Measurements from ENCODE around the gene TBC1D30. TPM values are rescaled to one million over a fixed set of nuclear protein-coding genes. Genes with fewer than 3 reads are reported as not detected.

Gene TBC1D30
- total and polyA plus RNA-seq, 9 of the 15 experiments (the other 6 are each of a cell fraction or from before 2014, with no cell fraction given), result 0.07 to 0.55 (median 0.20) TPM; not detected in 1

DNA sequence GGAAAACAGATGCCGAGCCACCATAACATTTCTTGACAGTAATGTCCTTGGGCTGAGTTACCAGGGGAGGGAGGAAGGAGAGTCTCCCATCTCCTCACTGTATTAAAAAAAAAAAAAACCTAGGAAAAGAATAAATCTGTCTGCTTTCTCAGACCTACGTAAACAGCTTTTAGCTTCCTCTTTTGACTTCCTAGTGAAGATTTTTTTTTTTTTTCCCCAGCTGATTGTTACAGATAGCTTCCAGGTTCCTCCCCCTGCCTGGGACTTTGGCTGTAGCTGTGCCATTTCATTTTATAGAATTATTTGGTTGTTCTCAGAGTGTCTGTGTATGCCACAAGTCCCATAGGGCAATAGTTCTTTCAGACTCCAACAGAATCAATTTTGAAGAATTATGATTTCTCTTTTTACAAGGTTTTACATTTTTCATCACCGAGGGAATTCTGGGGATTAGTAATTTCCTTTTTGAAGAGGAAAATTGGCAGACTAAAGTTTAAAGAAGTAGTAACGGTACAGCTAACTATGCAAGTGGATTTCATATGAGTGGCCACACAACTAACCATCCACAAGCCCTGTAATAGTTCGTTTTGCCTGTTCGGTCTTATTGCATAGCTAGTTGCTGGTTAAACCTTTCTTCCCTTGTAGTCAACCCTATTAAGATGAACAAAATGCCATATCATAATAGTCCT lies 42.1 kb upstream of the TBC1D30 start:
- 6% methylated on average over 6 of the region's 6 CpGs for WGBS (ENCODE audit: insufficient coverage, low coverage, missing lambda C conversion rate)
- no TSS peak for BruUV-seq (replicated peaks)
- TF ChIP-seq, protein P1, sequence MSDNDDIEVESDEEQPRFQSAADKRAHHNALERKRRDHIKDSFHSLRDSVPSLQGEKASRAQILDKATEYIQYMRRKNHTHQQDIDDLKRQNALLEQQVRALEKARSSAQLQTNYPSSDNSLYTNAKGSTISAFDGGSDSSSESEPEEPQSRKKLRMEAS (CRISPR knock-in tag; IDR thresholded peaks at IDR 0.05), result no peak
- no peak for TF ChIP-seq BHLHE40 (IDR thresholded peaks at IDR 0.05; ENCODE audit: low read length)
- TF ChIP-seq KDM4B (IDR thresholded peaks at IDR 0.05; ENCODE audit: borderline replicate concordance in 2 of 2, low read depth in 1 of 2), result no peak
- no peak for TF ChIP-seq FIP1L1 (IDR thresholded peaks at IDR 0.05; ENCODE audit: low read depth, low read length, poor library complexity, severe bottlenecking)
- no peak for TF ChIP-seq ZNF197 (CRISPR knock-in tag; IDR thresholded peaks at IDR 0.05; ENCODE audit: low read depth)
- no peak for TF ChIP-seq RUNX1 (IDR thresholded peaks at IDR 0.05; ENCODE audit: low read depth)
- TF ChIP-seq NR4A1 (CRISPR knock-in tag; IDR thresholded peaks at IDR 0.05), result no peak
- TF ChIP-seq NR4A1 (tag; IDR thresholded peaks at IDR 0.05), result no peak
- no peak for TF ChIP-seq HDAC3 (IDR thresholded peaks at IDR 0.05; ENCODE audit: borderline replicate concordance, partially characterized antibody)
- no peak for TF ChIP-seq MYBL2 (IDR thresholded peaks at IDR 0.05; ENCODE audit: low read depth)
- no peak for TF ChIP-seq MYBL2 (CRISPR knock-in tag; IDR thresholded peaks at IDR 0.05; ENCODE audit: borderline replicate concordance)
- TF ChIP-seq, protein P2, sequence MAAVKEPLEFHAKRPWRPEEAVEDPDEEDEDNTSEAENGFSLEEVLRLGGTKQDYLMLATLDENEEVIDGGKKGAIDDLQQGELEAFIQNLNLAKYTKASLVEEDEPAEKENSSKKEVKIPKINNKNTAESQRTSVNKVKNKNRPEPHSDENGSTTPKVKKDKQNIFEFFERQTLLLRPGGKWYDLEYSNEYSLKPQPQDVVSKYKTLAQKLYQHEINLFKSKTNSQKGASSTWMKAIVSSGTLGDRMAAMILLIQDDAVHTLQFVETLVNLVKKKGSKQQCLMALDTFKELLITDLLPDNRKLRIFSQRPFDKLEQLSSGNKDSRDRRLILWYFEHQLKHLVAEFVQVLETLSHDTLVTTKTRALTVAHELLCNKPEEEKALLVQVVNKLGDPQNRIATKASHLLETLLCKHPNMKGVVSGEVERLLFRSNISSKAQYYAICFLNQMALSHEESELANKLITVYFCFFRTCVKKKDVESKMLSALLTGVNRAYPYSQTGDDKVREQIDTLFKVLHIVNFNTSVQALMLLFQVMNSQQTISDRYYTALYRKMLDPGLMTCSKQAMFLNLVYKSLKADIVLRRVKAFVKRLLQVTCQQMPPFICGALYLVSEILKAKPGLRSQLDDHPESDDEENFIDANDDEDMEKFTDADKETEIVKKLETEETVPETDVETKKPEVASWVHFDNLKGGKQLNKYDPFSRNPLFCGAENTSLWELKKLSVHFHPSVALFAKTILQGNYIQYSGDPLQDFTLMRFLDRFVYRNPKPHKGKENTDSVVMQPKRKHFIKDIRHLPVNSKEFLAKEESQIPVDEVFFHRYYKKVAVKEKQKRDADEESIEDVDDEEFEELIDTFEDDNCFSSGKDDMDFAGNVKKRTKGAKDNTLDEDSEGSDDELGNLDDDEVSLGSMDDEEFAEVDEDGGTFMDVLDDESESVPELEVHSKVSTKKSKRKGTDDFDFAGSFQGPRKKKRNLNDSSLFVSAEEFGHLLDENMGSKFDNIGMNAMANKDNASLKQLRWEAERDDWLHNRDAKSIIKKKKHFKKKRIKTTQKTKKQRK (IDR thresholded peaks at IDR 0.05; ENCODE audit: borderline replicate concordance, low read depth, low read length), result no peak
- TF ChIP-seq, protein P3, sequence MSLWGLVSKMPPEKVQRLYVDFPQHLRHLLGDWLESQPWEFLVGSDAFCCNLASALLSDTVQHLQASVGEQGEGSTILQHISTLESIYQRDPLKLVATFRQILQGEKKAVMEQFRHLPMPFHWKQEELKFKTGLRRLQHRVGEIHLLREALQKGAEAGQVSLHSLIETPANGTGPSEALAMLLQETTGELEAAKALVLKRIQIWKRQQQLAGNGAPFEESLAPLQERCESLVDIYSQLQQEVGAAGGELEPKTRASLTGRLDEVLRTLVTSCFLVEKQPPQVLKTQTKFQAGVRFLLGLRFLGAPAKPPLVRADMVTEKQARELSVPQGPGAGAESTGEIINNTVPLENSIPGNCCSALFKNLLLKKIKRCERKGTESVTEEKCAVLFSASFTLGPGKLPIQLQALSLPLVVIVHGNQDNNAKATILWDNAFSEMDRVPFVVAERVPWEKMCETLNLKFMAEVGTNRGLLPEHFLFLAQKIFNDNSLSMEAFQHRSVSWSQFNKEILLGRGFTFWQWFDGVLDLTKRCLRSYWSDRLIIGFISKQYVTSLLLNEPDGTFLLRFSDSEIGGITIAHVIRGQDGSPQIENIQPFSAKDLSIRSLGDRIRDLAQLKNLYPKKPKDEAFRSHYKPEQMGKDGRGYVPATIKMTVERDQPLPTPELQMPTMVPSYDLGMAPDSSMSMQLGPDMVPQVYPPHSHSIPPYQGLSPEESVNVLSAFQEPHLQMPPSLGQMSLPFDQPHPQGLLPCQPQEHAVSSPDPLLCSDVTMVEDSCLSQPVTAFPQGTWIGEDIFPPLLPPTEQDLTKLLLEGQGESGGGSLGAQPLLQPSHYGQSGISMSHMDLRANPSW (CRISPR knock-in tag; IDR thresholded peaks at IDR 0.05), result no peak
- TF ChIP-seq CBX2 (IDR thresholded peaks at IDR 0.05; ENCODE audit: insufficient read depth, low read length, poor library complexity, severe bottlenecking), result no peak
- TF ChIP-seq MEIS2 (IDR thresholded peaks at IDR 0.05; ENCODE audit: partially characterized antibody), result peak; percentile 84
- no peak for TF ChIP-seq ZNF778 (CRISPR knock-in tag; IDR thresholded peaks at IDR 0.05)

More for the DNA sequence above, 42.1 kb upstream of the TBC1D30 start:
- ATAC-seq (no peak), FAIRE-seq (no peak), DNase-seq (ENCODE audit: extremely low read depth in 1 of 4, low spot score in 3 of 4) (no peak)
- H3K4me2 ChIP-seq (ENCODE audit: insufficient read depth, low read length), result no peak overlapping the region
- in situ Hi-C loops (cut with MboI), result no loop called here
- H3K4me3 ChIP-seq, result no peak overlapping the region
- H3K9me1 ChIP-seq (ENCODE audit: control insufficient read depth, insufficient read depth, low read length), result no peaks in the 10 kb centered on the region
- peaks cover 35 to 55% of the 10 kb centered on the region in 2 experiments for H3K27me3 ChIP-seq (ENCODE audit: control insufficient read depth in 2 of 2, insufficient read depth in 2 of 2, low read length in 2 of 2)
- intact Hi-C loops (cut with micrococcal nuclease), result no loop called here
- no peaks in the 10 kb centered on the region for H3K36me3 ChIP-seq (ENCODE audit: control insufficient read depth, insufficient read depth, low read length)
- ChIA-PET POLR2A (no interaction called here), CTCF (ENCODE audit: low intra/inter-chr PET ratio) (interaction anchor here (0.9 kb wide), 1 partner anchor 13 kb away, joined by 3 read pairs; no protein-coding TSS in a partner anchor)
- no peak overlapping the region for H2AFZ ChIP-seq (ENCODE audit: low read depth, low read length)
- H3K9ac ChIP-seq (ENCODE audit: insufficient read depth in 1 of 2, low read depth in 2 of 2, low read length in 2 of 2), result no peak overlapping the region
- peaks cover 0 to 13% of the 10 kb centered on the region in 2 experiments; a peak in 2 of 5 replicates for H3K4me1 ChIP-seq (replicated peaks in 1 of 2; ENCODE audit: control insufficient read depth in 2 of 2, insufficient read depth in 2 of 2, low read length in 2 of 2)
- no peaks in the 10 kb centered on the region for H3K9me3 ChIP-seq (replicated peaks; ENCODE audit: control insufficient read depth, insufficient read depth, low read depth, low read length)
- H4K20me1 ChIP-seq (replicated peaks; ENCODE audit: control insufficient read depth, insufficient read depth, low read length), result no peaks in the 10 kb centered on the region
- H3K27ac ChIP-seq (ENCODE audit: extremely low read depth, low read depth, low read length), result no peak overlapping the region
- no peaks in the 10 kb centered on the region for H3K79me2 ChIP-seq (ENCODE audit: control insufficient read depth, insufficient read depth, low read length)
